Thyroid gland (tissue), 4 donors: ENCODE results near the gene DAP3.
"Not testable (repeated sequence)": the region's sequence is repeated elsewhere in the genome, so short reads cannot be mapped to it uniquely, and the experiment has no call there.

Experiments
- CTCF ChIP-seq, 6 experiments: fragments of 200-600 bp in 3 of 6; fragments of 450-650 bp in 3 of 6; sonication (generic) in 3 of 6; IDR thresholded peaks; one replicate each; pipeline ENCODE4 v1.5.1; 2016 to 2019; ENCODE audit warnings: antibody characterized with exemption in 6 of 6, mild to moderate bottlenecking in 2 of 6, inconsistent platforms in 1 of 6, moderate library complexity in 1 of 6
- POLR2A ChIP-seq, 2 donors: fragments of 450-650 bp; IDR thresholded peaks; one replicate each; pipeline ENCODE4 v1.6.1; 2017; ENCODE audit warnings: antibody characterized with exemption in 2 of 2, mild to moderate bottlenecking in 2 of 2, moderate library complexity in 1 of 2

- not testable (repeated sequence) for TF ChIP-seq POLR2A, CTCF (IDR thresholded peaks at IDR 0.05)
Observed at GRCh38 chr1:155661239-155661638, 27.7 kb upstream of the DAP3 start.
